GM18951 (cell line): Measurements from ENCODE around the gene TTF2.
"Not testable (repeated sequence)": the region's sequence is repeated elsewhere in the genome, so short reads cannot be mapped to it uniquely, and the experiment has no call there.

Experiments used
- POLR2A ChIP-seq: IDR thresholded peaks from 4 replicates; pipeline ENCODE4 v1.6.1; 2011; ENCODE audit warnings: mild to moderate bottlenecking; ENCODE audit not compliant: insufficient read length, insufficient read depth; ENCODE audit errors: extremely low read depth
- in situ Hi-C: fragments of 300-500 bp; cut with MboI; formaldehyde crosslinking; loops from one replicate; pipeline ENCODE4 v1.12.0; 2022; ENCODE audit warnings: low sequenced_read_pairs, mixed read lengths, inconsistent platforms; ENCODE audit not compliant: unreplicated experiment

Gene TTF2

GRCh38 chr1:117087686-117088085 lies 27.6 kb downstream of the TTF2 start:
- in situ Hi-C loops: no loop called here

GRCh38 chr1:117089996-117090395 lies 29.9 kb downstream of the TTF2 start:
- no peak for TF ChIP-seq POLR2A
- in situ Hi-C loops: no loop called here

More at GRCh38 chr1:117087686-117088085, 27.6 kb downstream of the TTF2 start:
- no peak for TF ChIP-seq POLR2A

GRCh38 chr1:117092594-117092993 lies 32.5 kb downstream of the TTF2 start:
- TF ChIP-seq POLR2A: no peak

GRCh38 chr1:117093091-117093534 lies 33.0 kb downstream of the TTF2 start:
- in situ Hi-C loops: no loop called here
- TF ChIP-seq POLR2A: no peak

More at GRCh38 chr1:117092594-117092993, 32.5 kb downstream of the TTF2 start:
- in situ Hi-C loops: no loop called here

- no peak for TF ChIP-seq POLR2A
- in situ Hi-C loops: no loop called here
Observed at GRCh38 chr1:117093870-117094621, 33.9 kb downstream of the TTF2 start.

DNA sequence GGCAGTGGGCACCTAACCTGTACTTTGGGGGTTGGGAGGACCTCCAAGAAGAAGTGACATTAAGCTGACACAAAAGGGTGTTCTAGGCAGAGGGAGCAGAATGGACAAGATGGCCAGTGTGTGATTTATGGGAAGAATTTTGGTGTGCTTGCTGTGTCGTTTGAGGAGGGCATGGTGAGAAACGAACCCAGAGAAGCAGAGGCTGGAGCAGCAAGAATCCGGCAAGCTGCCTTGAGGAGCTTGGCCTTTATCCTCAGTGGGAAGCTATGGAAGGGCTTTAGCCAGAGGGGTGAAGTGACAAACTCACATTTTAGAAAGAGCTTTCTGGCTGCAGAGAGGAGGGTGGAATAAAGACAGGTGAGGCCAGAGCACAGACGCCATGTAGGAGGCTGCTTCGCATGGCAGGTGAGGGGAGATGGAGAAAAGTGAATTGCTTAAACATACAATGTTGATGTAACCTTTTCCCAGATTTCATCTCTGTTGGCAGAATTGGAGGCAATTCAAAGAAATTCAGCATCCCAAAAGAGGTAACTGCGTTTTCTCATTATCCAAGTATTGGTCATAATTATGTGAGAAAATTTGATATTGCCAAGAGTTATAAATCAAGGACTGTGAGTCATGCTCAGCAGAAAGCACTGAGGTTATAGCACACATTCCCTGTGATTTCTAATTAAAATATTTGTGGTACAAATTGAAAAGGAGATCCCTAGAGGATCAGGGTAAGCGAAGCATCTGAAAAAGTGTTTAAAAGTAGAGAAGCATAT lies 34.9 kb downstream of the TTF2 start:
- in situ Hi-C loops: no loop called here
- TF ChIP-seq POLR2A: no peak

DNA sequence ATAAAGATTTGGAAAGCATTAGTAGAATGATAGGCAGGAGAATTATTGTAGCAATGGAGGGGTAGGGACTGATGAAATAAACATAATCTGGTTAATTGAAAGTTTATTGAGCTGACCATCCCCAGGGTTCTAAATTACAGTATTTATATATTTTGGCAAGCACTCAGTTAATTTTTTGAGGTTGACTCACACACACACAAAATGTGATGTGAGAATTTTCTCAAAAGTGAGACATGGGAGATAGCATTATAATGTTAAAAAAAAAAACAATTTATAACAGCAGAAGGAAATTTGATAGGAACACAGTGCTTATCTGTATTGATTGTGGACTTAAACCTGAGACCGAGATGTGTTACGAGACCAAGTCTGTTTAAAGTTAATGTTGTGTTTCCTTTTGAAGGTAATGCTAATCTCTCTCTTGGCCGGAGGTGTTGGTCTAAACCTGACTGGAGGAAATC lies 36.9 kb downstream of the TTF2 start:
- TF ChIP-seq POLR2A: no peak
- in situ Hi-C loops: no loop called here

- no peak for TF ChIP-seq POLR2A
- in situ Hi-C loops: no loop called here
Observed at GRCh38 chr1:117097443-117097842, 37.3 kb downstream of the TTF2 start.

GRCh38 chr1:117098287-117098890 lies 38.3 kb downstream of the TTF2 start:
- in situ Hi-C loops: no loop called here
- no peak for TF ChIP-seq POLR2A

DNA sequence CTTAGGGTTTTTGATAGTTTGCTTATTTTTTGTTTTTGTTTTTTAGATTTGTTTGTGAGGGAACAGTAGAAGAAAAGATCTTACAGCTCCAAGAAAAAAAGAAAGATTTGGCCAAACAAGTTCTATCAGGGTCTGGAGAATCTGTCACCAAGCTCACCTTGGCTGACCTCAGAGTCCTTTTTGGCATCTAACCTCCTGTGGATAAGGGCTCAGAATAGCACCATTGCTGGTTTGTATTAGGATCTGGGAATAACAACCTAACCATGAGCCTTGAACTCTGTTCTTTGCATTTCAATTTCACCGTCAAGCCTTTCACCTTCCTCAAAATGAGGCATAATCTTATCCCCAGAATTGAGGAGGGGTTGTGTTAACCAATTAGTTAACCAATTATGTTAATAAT lies 41.2 kb downstream of the TTF2 start:
- in situ Hi-C loops: no loop called here
- no peak for TF ChIP-seq POLR2A

DNA sequence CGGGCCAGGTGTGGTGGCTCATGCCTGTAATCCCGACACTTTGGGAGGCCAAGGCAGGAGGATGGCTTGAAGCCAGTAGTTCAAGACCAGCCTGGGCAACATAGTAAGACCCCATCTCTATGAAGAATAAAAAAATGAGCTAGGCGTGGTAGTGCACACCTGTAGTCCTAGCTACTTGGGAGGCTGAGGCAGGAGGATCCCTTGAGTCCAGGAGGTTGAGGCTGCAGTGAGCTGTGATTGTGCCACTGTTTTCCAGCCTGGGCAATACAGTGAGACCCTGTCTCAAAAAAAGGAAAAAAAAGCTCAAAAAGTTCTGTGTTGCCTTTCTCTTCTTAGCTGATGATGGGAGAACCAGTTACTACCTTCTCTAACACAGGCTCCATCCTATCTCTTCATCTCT lies 41.7 kb downstream of the TTF2 start:
- in situ Hi-C loops: not testable (repeated sequence)

DNA sequence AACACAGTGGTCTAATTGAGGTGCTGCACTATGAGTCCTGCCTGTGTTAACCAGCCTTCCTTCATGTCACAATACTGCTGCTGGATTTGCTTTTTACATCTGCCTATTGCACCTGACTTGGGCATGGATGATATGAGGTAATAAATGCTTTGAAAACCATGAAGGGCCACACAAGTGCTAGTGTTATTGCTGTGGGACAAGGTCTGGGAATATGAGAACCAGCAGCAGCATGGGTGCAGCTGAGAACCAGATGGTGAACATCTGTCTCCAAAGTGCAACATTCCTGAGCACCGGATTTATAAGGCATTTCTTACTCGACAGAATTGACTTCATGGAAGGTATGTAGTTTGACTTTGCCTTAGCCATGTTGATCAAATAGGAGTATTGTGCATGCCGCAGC lies 44.9 kb downstream of the TTF2 start:
- in situ Hi-C loops: no loop called here

GRCh38 chr1:117105722-117106121 lies 45.6 kb downstream of the TTF2 start:
- no peak for TF ChIP-seq POLR2A
- in situ Hi-C loops: no loop called here

More for the DNA sequence above, 44.9 kb downstream of the TTF2 start:
- no peak for TF ChIP-seq POLR2A
